GM18873 (cell line): Measurements from ENCODE around the gene NRIP1.

Experiments
- ATAC-seq: cut with Tn5 transposase; IDR thresholded peaks from one replicate; pipeline ENCODE4 v1.9.1; 2021; ENCODE audit warnings: mild to moderate bottlenecking, moderate library complexity, moderate number of reproducible peaks; ENCODE audit not compliant: unreplicated experiment, low FRiP score

Gene NRIP1

DNA sequence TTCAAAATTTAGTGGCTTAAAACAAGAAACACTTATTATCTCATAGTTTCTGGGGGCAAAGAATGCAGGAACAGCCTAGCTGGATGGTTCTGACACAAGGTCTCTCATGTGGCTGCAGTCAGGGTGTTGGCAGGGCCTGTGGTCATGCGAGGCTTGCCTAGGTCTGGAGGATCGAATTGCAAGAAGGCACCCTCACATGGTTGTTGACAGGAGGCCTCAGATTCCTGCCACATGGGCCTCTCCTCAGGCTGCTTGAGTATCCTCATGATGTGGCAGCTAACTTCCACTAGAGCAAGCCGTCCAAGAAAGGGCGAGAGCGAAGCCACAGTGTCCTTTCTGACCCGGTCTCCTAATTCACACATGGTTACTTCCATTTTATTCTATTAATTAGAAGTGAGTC is 6.2 kb upstream of the NRIP1 start:
- no peak for ATAC-seq

GRCh38 chr21:15066123-15066575 is 1.3 kb upstream of the NRIP1 start:
- no peak for ATAC-seq

- ATAC-seq: peak; percentile 3
These were observed 757 bp upstream of the NRIP1 start for GRCh38 chr21:15065392-15066122.

DNA sequence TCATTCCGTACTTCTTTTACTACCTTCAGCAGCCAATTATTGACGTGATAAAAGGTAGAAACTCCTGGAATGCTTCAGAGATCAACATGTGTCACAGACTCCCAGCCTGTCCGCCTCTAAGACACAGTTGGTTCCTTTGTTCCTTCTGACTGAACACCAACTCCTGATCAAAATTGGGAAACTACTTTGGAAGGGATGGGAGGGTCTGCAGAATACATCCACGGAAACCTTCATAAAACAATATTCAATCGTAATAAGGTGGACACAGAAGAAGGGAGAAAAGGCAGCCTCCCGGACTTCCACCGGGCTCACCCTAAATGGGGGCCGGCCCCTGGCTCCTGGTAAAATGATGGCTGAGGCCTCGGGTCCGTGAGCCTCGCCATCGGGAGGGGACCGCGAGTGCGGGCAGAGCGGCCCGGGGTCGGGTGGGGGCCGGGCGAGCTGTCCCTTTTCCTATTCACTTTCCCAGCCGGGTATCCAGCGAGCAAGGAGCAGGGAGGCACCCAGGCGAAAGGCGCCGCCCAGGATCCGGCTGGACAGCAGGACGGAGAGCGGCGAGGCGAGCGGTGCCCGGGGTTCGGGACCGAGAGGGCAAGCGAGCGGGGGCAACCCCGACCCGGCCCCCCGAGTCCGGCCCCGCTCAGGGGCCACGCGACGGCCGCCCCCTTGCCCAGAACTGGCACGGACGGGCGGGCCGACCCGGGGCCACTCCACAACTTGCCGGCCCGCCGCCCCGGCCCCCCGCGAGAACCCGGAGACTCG is 805 bp downstream of the NRIP1 start:
- peak; percentile 0 for ATAC-seq

DNA sequence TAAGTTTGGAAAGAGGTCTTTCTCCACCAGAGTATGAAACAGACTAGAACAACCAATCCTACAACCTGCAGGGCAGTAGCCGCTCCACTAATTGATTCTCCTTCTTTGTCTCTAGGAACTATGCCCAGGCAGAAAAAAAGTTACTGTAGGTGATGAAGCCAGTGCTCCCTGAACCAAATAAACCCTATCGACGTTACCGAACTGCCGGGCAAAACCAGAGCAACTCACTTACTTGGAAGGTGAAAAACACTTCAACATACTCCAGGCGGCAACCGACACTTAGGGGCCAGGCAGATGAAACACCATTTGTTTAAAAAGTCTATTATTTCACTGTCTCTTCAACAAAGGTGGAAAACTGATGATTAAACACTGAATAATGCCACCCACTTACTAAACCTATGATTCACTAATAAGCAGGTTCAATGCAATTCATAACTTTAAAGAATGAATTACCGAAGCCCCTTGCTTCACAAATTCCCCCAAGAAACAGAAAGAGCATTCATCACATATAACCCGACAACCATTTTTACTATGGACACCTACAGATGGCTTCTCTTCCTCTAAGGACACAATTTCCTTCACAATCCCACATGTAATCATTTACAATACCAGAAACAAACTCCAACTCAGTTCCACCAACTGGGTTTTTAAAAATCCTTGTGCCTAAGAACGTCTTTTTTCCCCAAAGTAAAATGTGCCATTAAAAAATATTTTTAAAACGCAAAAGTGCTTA is 1.6 kb downstream of the NRIP1 start:
- ATAC-seq: no peak

DNA sequence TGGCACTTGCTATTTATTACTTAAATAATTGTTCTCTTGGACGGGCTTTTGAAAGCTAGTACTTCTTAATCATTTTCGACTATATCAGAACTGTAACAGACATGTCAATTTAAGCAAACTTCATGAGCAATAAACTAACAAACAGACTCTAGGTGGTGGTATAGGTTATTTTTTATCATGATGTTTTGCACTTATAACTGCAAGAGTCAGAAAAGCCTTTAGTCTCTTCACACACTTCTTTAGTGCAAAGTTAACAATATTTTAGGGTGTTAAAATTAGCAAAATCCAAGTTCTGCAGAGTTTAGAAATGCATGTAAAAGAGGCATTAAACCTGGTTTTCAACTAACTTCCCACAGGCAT is 2.2 kb downstream of the NRIP1 start:
- no peak for ATAC-seq

DNA sequence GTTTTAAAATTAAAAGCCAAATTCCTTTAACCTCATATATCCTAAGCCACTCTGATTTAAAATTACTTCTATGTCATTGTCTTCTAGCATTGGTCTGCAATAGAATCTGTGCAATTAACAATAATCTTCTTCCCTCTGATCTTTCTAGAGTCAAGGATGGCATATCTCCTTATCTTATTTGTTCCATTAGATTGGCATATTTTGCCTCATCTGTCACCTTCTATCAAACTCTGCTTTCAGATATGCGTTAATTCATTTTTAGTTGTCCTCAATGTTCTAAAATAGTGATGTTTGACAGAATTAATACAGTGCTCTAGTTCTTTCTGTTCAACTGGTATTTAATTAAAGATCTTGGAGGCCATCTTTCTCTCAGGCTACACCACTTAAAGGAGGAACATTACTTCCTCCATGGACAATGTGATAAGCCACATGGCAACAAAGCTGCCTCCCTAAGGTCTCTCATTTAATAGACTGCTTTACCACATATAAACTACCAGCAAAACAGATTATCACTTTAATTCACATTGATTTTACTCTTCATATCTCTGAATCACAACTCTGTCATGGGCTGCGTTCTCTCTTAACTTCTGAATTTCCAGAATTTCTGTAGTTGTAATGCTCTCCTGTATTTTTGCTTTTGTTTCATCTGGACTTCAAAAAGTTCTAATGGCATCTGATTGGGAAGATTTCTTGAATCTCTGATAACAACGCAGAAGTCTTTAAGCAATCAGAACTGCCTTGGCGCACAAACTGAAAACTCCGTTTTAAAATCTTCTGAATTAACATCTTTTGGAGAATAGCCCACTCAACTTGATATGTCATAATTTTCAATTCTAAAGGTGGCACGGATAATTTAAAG is 2.8 kb downstream of the NRIP1 start:
- no peak for ATAC-seq

DNA sequence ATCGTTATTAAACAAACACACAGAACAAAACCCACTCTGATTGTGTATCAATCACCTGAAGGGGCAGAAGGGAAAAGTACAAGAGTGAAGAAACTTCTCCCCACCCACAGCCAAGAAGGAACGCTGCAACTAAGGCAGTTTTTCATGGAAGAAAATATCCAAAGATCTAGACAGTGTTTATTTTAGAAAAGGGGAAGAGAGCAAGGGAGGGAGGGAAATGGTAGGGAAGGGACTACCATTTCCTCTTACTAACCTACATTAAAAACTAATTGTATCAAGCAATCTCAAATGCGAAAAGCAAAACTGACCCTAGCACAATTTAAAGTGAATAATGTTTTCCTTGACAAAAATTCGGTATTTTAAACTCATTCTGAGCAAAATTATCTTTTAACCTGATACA is 3.5 kb downstream of the NRIP1 start:
- no peak for ATAC-seq

GRCh38 chr21:15060543-15061175 is 4.1 kb downstream of the NRIP1 start:
- no peak for ATAC-seq

DNA sequence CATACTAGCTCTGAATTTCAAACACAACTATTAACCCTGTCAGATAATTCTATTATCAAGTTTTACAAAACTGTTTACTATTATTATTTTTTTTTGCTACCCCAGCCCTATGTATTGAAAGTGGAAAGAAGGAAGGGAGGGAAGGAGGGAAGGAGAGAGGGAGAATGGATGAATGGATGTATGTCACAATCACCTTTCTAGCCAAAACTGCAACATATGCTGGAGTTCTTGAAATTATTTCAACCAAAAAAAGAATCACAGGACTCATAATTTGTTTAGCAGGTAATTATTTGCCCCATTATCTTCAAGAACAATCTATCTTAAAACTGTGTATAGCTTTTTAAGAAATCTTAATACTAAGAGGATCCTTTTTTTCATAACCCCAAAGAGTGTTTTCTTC is 5.4 kb downstream of the NRIP1 start:
- ATAC-seq: no peak

DNA sequence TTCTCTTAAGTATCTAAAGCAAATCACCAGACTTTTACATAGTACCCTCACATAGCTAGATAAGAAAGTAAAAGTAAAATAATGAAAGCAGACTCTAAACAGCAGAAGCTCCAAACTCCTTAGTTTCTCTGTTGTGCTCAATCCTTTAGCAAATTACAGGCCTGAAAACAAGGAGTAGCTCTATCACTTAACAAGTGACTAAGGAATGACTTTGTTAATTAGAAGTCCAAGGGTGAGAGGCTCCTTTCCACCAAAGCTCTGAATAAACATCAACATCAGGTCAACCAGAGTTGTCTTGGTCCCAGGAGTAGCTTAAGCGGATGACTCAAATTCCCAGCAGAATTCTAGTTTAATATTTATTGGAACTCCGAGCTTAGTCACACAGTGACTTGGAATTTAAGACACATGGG is 5.9 kb downstream of the NRIP1 start:
- ATAC-seq: no peak

DNA sequence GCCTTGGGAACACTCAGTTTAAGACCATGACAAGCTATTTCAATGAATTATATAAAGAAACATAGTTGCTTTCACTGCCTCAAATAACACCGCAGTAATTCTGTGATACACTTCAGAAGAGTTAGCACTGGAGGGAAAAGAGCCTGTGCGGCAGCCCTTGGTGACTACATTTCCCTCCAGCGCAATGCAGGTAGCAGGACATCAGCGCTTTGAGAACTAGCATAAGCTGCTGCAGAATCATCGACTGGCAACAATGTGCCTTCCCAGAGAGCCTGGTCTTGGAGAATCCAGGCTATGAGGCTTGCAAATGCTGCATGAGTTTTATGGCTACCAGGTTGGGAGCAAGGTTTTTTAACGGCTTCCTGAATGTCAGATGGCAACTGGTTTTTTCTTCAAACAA is 7.5 kb downstream of the NRIP1 start:
- ATAC-seq: no peak

DNA sequence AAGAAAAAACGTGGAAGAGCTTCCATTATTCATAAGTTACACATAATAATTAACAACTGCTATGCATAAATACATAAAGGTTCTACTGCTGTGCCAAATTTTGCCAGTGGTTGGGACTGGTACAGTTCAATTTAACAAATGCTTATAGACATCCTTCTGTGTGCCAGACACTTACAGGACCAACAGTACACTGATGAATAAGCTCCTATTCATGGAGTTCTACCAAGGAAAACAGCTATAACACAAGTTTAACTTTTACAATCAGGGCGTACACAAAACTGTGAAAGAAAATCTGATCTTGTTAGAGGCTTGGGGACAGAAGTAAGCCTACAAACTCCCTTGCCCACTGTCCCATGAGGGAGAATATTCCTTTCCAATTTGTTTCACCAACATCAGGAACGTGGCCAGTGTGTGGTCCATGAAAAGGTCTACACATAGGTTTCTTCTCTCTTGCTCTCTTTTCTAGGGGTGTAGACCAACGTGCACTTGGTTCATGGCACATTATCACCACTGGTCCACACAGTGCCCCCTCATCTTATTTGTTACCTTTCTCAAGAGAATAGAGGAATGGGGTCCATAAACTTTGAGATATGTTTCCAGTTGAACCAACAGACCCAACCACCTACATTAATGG is 10.1 kb downstream of the NRIP1 start:
- no peak for ATAC-seq

DNA sequence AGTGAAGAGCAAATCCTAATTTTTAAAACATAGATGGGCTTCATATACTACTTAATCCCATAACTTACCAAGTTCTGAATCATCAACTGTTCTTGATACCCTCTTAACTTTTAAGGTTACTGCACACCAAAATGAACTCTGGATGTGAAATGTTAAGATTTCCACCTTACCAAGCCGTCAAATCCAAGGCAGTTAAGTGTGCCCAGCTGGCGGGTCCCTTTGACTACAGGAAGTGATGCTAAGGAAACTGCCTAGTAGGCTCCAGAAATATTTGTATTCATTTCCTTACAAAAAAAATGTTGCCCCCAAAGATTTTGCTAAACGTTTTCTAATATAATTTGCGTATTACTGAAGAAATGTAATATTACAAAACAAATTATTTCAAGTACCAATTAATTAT is 10.7 kb downstream of the NRIP1 start:
- no peak for ATAC-seq

DNA sequence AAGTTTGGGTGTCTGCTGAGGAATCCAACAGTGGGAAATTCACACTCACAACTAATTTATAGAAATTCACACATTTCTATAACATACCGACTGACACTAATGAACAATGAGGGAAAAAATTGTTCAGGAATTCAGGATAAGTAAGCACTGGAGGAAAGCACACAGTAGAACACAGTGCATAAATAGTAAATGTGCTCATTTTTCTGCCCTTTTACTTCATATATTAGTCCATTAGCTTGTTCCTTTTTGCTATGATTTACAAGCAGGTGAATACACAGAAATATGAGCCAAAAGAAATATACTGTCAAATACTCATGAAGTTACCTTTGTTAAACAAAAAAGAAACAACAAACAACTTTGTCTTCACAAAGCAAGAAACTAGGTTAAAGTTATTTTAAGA is 11.3 kb downstream of the NRIP1 start:
- no peak for ATAC-seq

DNA sequence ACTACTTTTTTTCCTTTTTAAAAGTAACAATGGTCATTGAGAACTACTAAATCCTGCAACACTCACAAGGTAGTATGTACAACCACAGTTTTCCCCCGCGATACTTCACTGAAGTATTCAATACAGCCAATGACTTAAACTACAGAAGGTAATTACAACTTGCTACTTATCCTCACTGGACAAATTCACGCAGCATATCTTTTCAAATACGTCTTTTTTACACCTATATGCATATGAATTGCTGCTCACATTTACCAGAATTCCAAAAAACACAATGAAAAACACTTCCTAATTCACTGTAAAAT is 12.4 kb downstream of the NRIP1 start:
- ATAC-seq: no peak

- ATAC-seq: peak; percentile 87
These were observed 12.9 kb downstream of the NRIP1 start for GRCh38 chr21:15051644-15052458.

GRCh38 chr21:15050568-15051377 is 14.0 kb downstream of the NRIP1 start:
- ATAC-seq: no peak
